H9 (cell line): Measurements from ENCODE around the gene RBM19. TPM values are rescaled to one million over a fixed set of nuclear protein-coding genes. Genes with fewer than 3 reads are reported as not detected.

Experiments
- DNase-seq: peaks from one replicate; pipeline ENCODE4 v3.0.0-alpha.2; 2017
- H2AFZ ChIP-seq: one replicate; pipeline ENCODE4 v1.6.1; 2013; ENCODE audit warnings: mild to moderate bottlenecking, low read length, control low read depth, moderate library complexity
- H2AK5ac ChIP-seq: 2 replicates; pipeline ENCODE4 v1.6.1; 2013; ENCODE audit warnings: low read length, control low read depth, mixed read lengths; ENCODE audit not compliant: insufficient read length
- H2BK120ac ChIP-seq: one replicate; pipeline ENCODE4 v1.6.1; 2013; ENCODE audit warnings: low read depth, mild to moderate bottlenecking, low read length, control low read depth, inconsistent platforms; ENCODE audit not compliant: poor library complexity, severe bottlenecking
- H2BK12ac ChIP-seq: 2 replicates; pipeline ENCODE4 v1.6.1; 2013; ENCODE audit warnings: low read length, control low read depth, mixed read lengths, low read depth; ENCODE audit not compliant: insufficient read length
- H2BK15ac ChIP-seq: 2 replicates; pipeline ENCODE4 v1.6.1; 2013; ENCODE audit warnings: low read depth, low read length, control low read depth
- H2BK20ac ChIP-seq: one replicate; pipeline ENCODE4 v1.6.1; 2013; ENCODE audit warnings: low read depth, mild to moderate bottlenecking, low read length, control low read depth, inconsistent platforms; ENCODE audit not compliant: poor library complexity, severe bottlenecking
- H2BK5ac ChIP-seq: 2 replicates; pipeline ENCODE4 v1.6.1; 2013; ENCODE audit warnings: low read length, control low read depth, mixed read lengths; ENCODE audit not compliant: insufficient read length
- H3K14ac ChIP-seq: 2 replicates; pipeline ENCODE4 v1.6.1; 2013; ENCODE audit warnings: low read length, control low read depth; ENCODE audit not compliant: insufficient read depth
- H3K18ac ChIP-seq: 2 replicates; pipeline ENCODE4 v1.6.1; 2013; ENCODE audit warnings: low read depth, mild to moderate bottlenecking, mixed read lengths, low read length, control low read depth; ENCODE audit not compliant: insufficient read length
- H3K23ac ChIP-seq: 2 replicates; pipeline ENCODE4 v1.6.1; 2013; ENCODE audit warnings: low read length, control low read depth, mixed read lengths, low read depth; ENCODE audit not compliant: insufficient read length
- H3K23me2 ChIP-seq: 2 replicates; pipeline ENCODE4 v1.6.1; 2013; ENCODE audit warnings: low read depth, mild to moderate bottlenecking, mixed read lengths, low read length, control low read depth; ENCODE audit not compliant: insufficient read length, poor library complexity, severe bottlenecking
- H3K27ac ChIP-seq: 2 replicates; pipeline ENCODE4 v1.5.1; 2013; ENCODE audit warnings: low read length, control low read depth, mixed read lengths, low read depth; ENCODE audit not compliant: insufficient read length
- H3K27me3 ChIP-seq: 2 replicates; pipeline ENCODE4 v1.6.1; 2013; ENCODE audit warnings: low read length, control low read depth, inconsistent platforms; ENCODE audit not compliant: insufficient read depth
- H3K4ac ChIP-seq: 2 replicates; pipeline ENCODE4 v1.6.1; 2013; ENCODE audit warnings: low read depth, mild to moderate bottlenecking, control low read depth, inconsistent platforms, low read length, moderate library complexity
- H3K4me1 ChIP-seq: 2 replicates; pipeline ENCODE4 v1.6.1; 2013; ENCODE audit warnings: low read length, control low read depth, inconsistent platforms; ENCODE audit not compliant: insufficient read depth
- H3K4me2 ChIP-seq: 2 replicates; pipeline ENCODE4 v1.6.1; 2013; ENCODE audit warnings: low read length, control low read depth, mixed read lengths; ENCODE audit not compliant: insufficient read length, insufficient read depth
- H3K56ac ChIP-seq: 2 replicates; pipeline ENCODE4 v1.6.1; 2013; ENCODE audit warnings: low read depth, mild to moderate bottlenecking, mixed read lengths, low read length, control low read depth; ENCODE audit not compliant: insufficient read length
- H3K79me1 ChIP-seq: 2 replicates; pipeline ENCODE4 v1.6.1; 2013; ENCODE audit warnings: low read depth, mild to moderate bottlenecking, moderate library complexity, low read length, control low read depth, inconsistent platforms; ENCODE audit not compliant: insufficient read depth, poor library complexity, severe bottlenecking
- H3K79me2 ChIP-seq: 2 replicates; pipeline ENCODE4 v1.6.1; 2013; ENCODE audit warnings: low read length, control low read depth, inconsistent platforms; ENCODE audit not compliant: insufficient read depth
- H3K9ac ChIP-seq: 2 replicates; pipeline ENCODE4 v1.6.1; 2013; ENCODE audit warnings: low read length, control low read depth, mixed read lengths; ENCODE audit not compliant: insufficient read length; ENCODE audit errors: extremely low read depth
- H3K9me3 ChIP-seq: one replicate; pipeline ENCODE4 v1.6.1; 2013; ENCODE audit warnings: low read depth, low read length, inconsistent platforms; ENCODE audit not compliant: control insufficient read depth
- H3T11ph ChIP-seq: one replicate; pipeline ENCODE4 v1.6.1; 2013; ENCODE audit warnings: mild to moderate bottlenecking, low read length, control low read depth, inconsistent platforms
- H4K20me1 ChIP-seq: one replicate; pipeline ENCODE4 v1.6.1; 2013; ENCODE audit not compliant: control insufficient read depth, insufficient read length, insufficient read depth
- H4K5ac ChIP-seq: 2 replicates; pipeline ENCODE4 v1.6.1; 2013; ENCODE audit warnings: low read depth, mild to moderate bottlenecking, mixed read lengths, low read length, control low read depth; ENCODE audit not compliant: insufficient read length
- H4K8ac ChIP-seq: replicated peaks from 2 replicates; pipeline ENCODE4 v1.6.1; 2013; ENCODE audit warnings: low read length, control low read depth, mixed read lengths, low read depth; ENCODE audit not compliant: insufficient read length
- H4K91ac ChIP-seq: 2 replicates; pipeline ENCODE4 v1.6.1; 2013; ENCODE audit warnings: low read depth, mild to moderate bottlenecking, moderate library complexity, mixed read lengths, low read length, control low read depth; ENCODE audit not compliant: insufficient read length
- H3K27ac Mint-ChIP-seq, 3 experiments: 2 replicates in 2 of 3; 3 replicates in 1 of 3; pipeline ENCODE4 v1.8.0; 2020 to 2021; ENCODE audit warnings: mixed read lengths in 3 of 3, mild to moderate bottlenecking in 1 of 3, moderate library complexity in 1 of 3
- H3K27me3 Mint-ChIP-seq: 2 replicates; pipeline ENCODE4 v1.8.0; 2021; ENCODE audit warnings: low read depth, mild to moderate bottlenecking, moderate library complexity, mixed read lengths
- H3K36me3 Mint-ChIP-seq, 3 experiments: 2 replicates in 2 of 3; 3 replicates in 1 of 3; pipeline ENCODE4 v1.8.0; 2020 to 2021; ENCODE audit warnings: low read depth in 3 of 3, mixed read lengths in 3 of 3; ENCODE audit not compliant: insufficient read depth in 1 of 3
- H3K4me1 Mint-ChIP-seq, 2 experiments: 2 replicates each; pipeline ENCODE4 v1.8.0; 2020; ENCODE audit warnings: mixed read lengths in 2 of 2
- H3K4me3 Mint-ChIP-seq, 2 experiments: 2 replicates in 1 of 2; 3 replicates in 1 of 2; pipeline ENCODE4 v1.8.0; 2020 to 2021; ENCODE audit warnings: mild to moderate bottlenecking in 2 of 2, mixed read lengths in 2 of 2, moderate library complexity in 1 of 2
- H3K9me3 Mint-ChIP-seq, 2 experiments: 2 replicates in 1 of 2; 3 replicates in 1 of 2; pipeline ENCODE4 v1.8.0; 2020; ENCODE audit warnings: mild to moderate bottlenecking in 2 of 2, mixed read lengths in 2 of 2, moderate library complexity in 1 of 2
- CTCF ChIP-seq: fragments of 200-600 bp; sonication (generic); conservative IDR thresholded peaks from 3 replicates; pipeline ENCODE4 v1.8.0; 2021; ENCODE audit warnings: antibody characterized with exemption, mild to moderate bottlenecking
- WGBS: extraction: QIAGEN DNeasy Blood & Tissue Kit; methylation state at CpG from one replicate; pipeline ENCODE4 v1.1.7; 2013; ENCODE audit warnings: missing lambda C conversion rate, low lambda C conversion rate, mixed read lengths; ENCODE audit not compliant: insufficient read length; ENCODE audit errors: extremely low coverage; 5-methylcytosine and 5-hydroxymethylcytosine counted together
- total RNA-seq: library from RNA; stranded (reverse); gene quantifications from 2 replicates; pipeline ENCODE4 v1.2.1, GENCODE V29; 2021

RBM19 gene
- total RNA-seq, 1 experiment from 2014 or later, result 32.2 TPM

GRCh38 chr12:113970211-113970610 is 4.1 kb upstream of the RBM19 start:
- no peak overlapping the region for H2BK12ac ChIP-seq
- no peaks in the 10 kb centered on the region for H3K79me1 ChIP-seq
- H2AFZ ChIP-seq, result no peak overlapping the region
- no peak overlapping the region for H4K5ac ChIP-seq
- Mint-ChIP-seq H3K9me3 (no peaks in the 10 kb centered on the region), H3K27ac (no peak overlapping the region), H3K36me3 (peaks cover 0 to 2% (median 0%) of the 10 kb centered on the region in 3 experiments; a peak in 2 of 7 replicates), H3K27me3 (peaks cover 56% of the 10 kb centered on the region), H3K4me3 (no peak overlapping the region), H3K4me1 (peaks cover 10 to 17% of the 10 kb centered on the region in 2 experiments)
- H3K9ac ChIP-seq, result no peak overlapping the region
- no peaks in the 10 kb centered on the region for H3K27me3 ChIP-seq
- H3K4me1 ChIP-seq, result no peaks in the 10 kb centered on the region; the same call in 1 of the 2 replicates
- no peak overlapping the region for H3K18ac ChIP-seq
- H3K9me3 ChIP-seq, result no peaks in the 10 kb centered on the region
- no peak overlapping the region for H2BK120ac ChIP-seq
- H3K23me2 ChIP-seq, result peaks cover 5% of the 10 kb centered on the region
- H3T11ph ChIP-seq, result no peak overlapping the region
- no peak overlapping the region for H2BK5ac ChIP-seq
- H3K23ac ChIP-seq, result no peak overlapping the region
- H2BK15ac ChIP-seq, result no peak overlapping the region
- DNase-seq, result no peak
- H3K27ac ChIP-seq, result no peak overlapping the region
- no peak overlapping the region for H3K4ac ChIP-seq
- no peak for TF ChIP-seq CTCF
- H3K79me2 ChIP-seq, result 0 out of 2 replicates have a peak, but pooled peaks cover 1% of the 10 kb centered on the region
- no peak overlapping the region for H4K8ac ChIP-seq
- H4K20me1 ChIP-seq, result no peaks in the 10 kb centered on the region
- no peak overlapping the region for H2AK5ac ChIP-seq
- WGBS, result no CpG with 5 or more reads among the region's 5 CpGs
- H3K56ac ChIP-seq, result no peak overlapping the region
- no peak overlapping the region for H3K14ac ChIP-seq
- H2BK20ac ChIP-seq, result no peak overlapping the region
- no peak overlapping the region for H3K4me2 ChIP-seq
- H4K91ac ChIP-seq, result no peak overlapping the region
